Forelimb muscle (tissue), 1 donor: Measurements from ENCODE around the gene STK35. TPM values are rescaled to one million over a fixed set of nuclear protein-coding genes. Genes with fewer than 3 reads are reported as not detected.
"Not testable (repeated sequence)": the region's sequence is repeated elsewhere in the genome, so short reads cannot be mapped to it uniquely, and the experiment has no call there.

Source experiments
- DNase-seq: peaks from one replicate; pipeline ENCODE4 v3.0.0-alpha.2; 2013; ENCODE audit warnings: low read depth
- polyA plus RNA-seq: library from polyadenylated mRNA; unstranded; fragments of 120-200 nt; gene quantifications from one replicate; pipeline ENCODE4 v1.2.1, GENCODE V29; 2013; ENCODE audit not compliant: insufficient read length

The STK35 gene
- polyA plus RNA-seq, 1 donor, result 6.9 TPM

DNA sequence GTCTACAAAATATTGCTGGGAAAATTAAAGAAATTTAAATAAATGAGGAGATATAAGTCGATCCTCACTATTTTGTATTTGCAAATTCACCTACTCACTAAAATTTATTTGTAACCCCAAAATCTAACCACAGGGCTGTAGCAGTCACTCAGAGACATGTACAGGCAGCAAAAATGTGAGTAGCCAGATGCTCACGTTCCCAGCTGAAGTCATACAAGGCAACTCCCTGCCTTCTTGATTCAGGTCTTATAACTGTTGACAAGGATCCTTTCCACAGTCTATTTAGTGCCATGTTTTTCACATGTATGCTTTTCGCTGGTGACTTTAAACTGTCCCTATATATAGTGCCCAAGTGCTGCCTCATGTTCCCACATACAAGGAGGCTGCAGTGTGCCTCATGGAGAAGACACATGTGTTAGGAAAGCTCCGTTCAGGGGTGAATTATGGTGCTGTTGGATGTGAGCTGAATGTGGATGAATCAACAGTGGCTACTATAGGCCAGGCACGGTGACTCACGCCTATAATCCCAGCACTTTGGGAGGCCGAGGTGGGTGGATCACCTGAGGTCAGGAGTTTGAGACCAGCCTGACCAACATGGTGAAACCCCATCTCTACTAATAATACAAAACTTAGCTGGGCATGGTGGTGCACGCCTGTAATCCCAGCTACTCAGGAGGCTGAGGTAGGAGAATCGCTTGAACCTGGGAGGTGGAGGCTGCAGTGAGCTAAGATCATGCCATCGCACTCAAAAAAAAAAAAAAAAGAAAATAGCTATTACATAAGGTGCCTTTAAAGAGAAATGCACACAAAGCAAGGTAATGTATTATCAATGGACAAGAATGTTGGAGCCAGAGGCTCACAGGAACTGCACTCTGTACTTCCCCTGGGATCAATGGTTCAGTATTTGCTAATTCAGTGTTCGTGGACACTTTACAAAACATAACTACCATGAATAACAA is 55.3 kb downstream of the STK35 start:
- no peak for DNase-seq

DNA sequence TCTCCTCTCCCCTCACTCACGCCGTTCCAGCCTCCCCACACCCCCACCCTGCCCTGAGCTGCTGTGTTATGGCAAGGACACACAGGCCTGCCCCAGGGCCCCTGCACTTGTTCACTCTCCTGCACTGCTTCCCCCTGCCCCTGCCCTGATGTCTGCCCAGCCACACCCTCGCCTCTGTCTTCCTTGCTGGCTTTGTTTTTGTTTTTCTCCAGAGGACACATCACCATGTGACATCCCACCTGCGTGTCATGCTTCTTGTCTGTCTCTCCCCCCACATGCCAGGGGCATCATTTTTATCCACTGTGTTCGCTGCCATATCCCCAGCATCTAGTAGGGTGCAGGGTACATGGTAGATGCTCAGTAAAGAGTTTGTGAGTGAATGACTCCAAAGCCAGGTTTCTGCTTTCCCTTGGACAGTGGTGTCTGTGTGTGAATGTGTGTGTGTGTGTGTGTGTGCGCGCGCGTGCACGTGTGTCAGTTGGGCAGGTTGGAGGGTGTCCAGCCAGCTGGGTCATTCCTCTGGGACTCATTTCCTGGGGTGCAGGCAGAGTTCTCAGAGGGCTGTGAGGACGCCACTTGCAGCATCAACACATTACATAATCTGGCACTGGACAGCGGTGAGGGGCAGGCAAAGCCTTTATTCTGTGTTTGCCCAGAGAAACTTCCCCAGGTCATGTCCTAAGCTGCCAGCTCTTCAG is 60.6 kb downstream of the STK35 start:
- DNase-seq, result no peak

DNA sequence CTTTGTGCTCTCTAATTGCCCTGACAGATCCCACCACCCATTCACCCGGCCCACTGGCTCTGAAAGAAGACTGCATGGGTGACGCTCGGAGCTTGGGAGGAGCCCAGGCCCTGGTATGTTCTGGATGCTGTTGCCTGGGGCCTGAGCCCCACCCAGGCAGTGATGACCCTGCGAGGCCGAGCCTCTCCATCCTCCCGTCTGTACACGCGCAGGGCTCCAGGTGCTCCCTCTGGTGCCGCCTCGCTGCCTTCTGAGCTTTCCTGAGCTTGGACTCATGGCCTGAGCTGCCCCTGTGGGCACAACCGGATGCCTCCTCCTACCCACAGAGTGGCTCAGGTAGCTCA is 61.2 kb downstream of the STK35 start:
- DNase-seq, result no peak

DNA sequence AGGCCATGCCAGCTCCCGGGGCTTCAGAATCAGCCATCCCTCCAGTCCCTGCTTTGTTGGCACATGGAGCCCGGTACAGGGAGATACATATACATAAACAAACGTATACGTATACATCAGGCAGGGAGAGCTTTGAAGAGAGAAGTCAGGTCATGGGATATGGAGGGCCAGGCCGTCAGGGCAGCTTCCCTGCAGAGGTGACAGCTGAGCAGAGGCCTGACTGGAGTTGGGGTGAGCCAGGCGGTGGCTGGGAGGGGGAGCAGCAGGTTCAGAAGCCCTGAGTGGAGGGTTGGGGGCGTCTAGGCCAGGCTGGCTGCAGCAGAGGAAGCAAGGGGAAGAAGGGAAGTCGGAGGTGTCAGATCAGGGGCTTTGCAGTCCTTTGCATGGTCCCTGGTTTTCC is 61.7 kb downstream of the STK35 start:
- no peak for DNase-seq

DNA sequence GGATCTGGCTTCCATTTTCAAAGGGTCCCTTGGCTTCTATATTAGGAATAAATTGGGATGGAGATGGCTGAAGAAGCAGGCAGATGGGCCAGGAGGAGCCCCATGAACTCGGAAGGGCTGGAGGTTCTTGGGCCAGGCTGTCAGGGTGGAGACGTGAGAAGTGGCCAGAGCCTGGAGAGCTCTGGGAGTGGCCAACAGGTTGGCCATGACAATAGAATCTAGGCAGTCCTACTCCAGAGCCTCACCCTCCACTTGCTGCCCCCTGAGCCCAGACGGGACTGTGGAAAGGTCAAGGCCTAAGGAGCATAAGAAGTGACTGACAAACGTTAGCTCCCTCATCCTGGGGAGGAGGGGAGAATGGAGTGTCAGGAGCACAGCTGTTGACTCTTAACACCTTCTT is 62.1 kb downstream of the STK35 start:
- no peak for DNase-seq

DNA sequence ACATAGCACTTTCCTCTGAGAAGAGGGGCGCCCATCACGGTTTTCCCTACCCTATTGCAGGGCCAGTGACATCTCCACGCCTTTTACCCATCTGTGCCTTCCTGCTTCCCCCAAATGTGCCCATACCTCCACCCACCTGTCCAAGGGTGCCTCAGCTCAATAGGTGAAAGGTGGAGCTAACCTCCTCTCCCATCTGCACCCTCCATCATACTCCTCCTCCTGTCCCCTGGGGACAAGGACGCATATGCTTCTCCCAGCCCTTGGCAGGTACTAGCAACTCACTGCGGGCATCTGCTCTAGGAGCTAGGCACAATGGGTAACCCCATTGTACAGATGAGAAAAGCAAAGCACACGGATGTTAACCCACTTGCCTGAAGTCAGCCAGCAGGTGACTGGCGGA is 62.8 kb downstream of the STK35 start:
- DNase-seq, result no peak

DNA sequence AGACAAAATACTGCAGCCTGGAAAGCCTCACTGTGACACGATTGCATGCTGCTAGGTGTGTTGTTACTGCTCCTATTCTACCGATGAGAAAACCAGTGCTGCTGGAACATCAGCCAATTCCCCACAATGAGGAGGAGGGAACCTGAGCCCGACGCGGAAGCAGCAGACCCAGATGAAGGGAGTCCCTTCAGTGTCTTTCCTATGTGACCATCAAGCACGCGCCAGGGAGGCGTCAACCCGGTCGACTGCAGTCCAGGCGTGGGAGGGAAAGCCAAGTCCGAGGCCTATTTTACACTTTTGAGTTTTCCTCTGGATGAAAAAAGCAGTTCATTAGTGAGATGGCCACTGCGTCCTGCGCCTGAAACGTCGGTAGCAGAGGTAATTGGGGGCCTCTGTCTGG is 63.3 kb downstream of the STK35 start:
- no peak for DNase-seq

DNA sequence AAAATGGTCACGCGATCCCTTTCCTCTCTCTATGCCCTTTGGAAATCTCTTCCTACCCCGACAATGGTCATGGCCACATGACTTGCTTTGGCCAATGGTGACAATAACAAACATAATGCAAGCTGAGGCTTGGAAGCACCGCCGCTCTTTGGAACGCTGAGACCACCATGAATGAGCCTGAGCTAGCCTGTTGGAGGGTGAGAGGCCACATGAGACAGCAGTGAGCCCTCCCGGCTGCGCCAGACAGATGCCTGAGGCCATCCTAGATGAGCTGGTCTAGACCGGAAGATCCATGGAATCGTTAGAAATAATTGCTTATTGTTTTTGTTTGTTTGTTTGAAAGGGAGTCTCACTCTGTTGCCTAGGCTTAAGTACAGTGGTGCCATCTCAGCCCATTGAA is 64.2 kb downstream of the STK35 start:
- DNase-seq, result no peak

DNA sequence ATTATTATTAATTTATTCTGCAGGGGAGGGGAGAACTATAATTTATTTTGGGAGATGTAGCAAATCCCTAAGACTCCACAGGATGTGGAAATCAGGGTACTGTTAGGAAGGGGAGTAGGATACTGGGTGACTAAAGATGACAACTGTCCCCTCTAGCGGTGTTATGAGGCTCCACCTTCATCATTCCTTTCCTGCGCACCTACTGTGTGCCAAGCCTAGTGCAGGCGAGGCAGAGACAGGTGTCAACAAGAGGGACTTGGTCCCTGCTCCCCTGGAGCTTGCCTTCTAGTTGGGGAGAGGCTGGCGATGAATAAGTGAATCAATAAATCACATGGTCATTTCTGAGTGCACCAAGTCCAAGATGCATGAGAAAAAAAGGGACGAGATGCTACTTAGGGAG is 65.5 kb downstream of the STK35 start:
- no peak for DNase-seq

DNA sequence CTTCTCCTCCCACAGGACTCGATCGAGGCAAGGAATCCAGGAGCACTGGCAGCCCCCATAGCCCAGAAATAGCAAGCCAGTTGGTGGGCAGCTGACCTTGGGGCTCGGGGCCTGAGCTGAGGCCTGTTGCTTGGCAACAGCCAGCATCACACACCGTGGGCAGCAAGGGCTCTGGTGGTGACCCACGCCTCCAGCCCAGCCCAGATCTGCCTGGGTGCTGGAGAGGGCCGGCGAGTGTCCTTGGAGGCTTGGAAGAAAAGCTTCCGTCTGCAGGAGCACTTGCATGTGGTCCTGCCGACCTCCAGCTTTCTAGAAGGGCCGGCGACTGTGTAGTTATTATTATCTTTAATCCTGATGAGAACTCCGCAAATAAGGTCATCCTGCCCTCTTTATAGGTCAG is 67.3 kb downstream of the STK35 start:
- no peak for DNase-seq

DNA sequence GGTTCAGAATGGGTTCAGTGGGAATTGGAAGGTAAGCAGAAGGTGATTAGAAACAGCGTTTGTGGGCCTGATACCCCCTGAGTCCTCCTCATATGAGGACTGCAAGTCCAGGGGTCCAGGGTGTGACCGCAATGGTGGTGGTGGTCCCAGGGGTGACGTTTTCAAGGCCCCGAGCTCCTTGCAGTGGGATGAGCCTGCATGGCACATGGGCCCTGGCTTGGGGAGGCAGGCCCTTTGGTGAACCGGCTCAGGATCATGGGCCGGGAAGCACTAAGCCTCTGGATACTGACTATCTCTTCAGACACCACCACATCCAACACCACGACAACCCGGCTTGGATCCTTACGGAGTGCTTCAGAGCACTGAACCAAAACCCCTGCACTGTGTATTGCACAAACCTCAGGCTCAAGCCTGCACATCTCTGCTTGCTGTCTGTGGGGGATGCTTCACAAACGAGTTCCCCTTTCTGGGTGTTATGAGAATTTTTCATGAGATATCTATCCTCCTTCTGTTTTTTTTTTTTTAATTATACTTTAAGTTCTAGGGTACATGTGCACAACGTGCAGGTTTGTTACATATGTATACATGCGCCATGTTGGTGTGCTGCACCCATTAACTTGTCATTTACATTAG is 67.9 kb downstream of the STK35 start:
- no peak for DNase-seq

DNA sequence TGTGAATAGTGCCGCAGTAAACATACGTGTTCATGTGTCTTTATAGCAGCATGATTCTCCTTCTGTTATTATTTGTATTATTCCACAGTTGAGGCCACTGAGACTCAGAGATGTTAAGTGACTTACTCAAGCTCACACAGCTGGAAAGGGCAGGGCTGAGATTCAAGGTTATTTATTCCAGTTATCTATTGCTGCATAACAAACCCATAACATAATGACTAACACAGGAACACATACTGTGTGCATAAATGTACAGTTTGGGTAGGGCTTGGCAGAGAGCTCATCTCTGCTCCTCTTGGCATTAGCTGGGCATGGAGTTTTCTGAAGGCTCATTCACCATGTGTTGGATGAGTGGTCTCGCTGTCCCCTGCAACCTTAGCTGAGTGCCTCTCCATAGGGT is 68.8 kb downstream of the STK35 start:
- no peak for DNase-seq

DNA sequence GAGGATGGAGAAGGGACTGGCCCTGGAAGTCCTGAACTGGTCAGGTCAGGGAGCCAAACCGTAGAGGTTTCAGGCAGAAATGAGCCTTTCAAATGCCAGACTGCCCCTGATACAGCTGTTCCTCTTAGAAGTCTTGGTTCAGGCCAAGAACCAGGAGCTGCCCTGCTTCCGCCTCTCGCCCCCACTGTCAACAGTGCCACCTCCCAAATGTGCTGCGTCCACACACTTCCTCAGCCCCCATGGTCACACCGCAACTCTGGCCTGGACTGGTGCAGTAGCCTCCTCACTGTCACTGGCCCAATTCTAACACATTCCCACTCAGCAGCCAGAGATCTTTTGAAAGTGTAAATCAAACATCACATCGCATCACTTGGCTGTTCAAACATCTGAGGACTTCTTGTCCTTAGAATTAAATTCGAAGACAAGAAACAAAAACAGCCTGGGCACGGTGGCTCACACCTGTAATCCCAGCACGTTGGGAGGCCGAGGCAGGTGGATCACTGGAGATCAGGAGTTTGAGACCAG is 69.7 kb downstream of the STK35 start:
- DNase-seq, result no peak

DNA sequence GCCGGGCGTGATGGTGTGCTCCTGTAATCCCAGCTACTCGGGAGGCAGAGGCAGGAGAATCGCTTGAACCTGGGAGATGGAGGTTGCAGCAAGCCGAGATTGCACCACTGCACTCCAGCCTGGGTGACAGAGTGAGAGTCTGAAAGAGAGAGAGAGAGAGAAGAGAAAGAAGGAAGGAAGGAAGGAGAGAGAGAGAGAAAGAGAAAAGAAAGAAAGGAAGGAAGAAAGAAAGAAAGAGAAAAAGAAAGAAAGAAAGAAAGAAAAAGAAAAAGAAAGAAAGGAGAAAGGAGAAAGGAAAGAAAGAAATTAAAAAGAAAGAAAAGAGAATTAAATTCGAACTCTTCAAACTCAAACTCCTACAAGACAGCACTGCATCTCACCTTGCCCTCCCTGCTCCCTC is 70.2 kb downstream of the STK35 start:
- DNase-seq, result not testable (repeated sequence)

DNA sequence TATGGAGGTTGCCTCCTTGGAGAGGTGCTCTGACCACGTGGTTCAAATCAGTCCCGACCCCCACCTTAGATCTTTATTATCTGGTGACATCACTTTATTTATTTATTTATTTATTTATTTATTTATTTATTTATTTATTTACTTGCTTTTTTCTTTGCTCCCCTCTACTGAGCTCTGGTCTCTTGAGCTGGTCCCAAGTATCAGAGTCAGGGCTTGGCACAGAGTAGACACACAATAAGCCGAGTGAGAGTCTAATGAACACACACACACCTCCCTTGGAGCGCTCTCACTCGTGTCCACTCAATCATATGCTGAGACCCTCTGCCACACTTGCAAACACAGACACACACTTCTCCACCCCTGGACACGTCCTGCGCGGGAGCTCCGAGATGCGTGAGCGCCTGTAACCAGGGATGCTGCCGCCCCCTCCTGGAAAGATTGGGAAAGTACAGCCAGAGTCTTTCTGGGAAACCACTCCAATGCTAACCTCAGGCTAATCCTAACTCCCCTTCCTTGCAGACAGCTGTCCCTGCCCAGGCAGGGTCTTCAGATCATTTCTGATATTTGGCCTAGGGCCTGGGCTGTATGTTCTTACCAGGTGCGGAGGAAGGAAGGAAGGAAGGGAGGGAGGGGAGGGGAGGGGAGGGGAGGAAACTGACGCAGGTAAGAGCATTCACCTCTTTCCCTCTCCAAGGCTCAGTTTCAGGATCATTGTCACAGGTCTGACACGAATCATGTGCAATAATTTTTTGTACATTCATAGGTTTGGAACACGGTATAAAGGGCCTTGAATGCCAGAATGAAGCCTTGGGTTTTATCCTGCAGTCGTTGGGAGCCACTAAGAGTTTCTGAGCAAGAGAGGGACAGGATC is 70.9 kb downstream of the STK35 start:
- DNase-seq, result no peak

DNA sequence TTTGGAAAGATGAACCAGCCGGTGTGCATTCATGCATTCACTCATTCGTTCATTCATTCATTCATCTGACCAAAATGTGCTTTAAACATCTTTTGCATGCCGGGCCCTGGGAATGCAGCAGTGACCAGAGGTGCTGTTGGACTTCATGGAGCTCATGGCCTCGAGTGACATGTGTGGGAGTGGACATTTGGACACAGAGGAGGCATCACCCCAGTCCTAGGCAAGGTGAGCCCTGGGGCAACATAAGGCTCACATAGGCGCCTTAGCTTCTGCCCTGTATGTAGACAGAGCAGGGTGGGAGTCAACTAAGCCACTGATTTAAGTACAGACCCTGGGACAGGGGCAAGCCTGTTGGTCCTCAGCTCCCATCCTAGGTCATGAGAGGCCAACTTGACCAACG is 71.6 kb downstream of the STK35 start:
- DNase-seq, result no peak

DNA sequence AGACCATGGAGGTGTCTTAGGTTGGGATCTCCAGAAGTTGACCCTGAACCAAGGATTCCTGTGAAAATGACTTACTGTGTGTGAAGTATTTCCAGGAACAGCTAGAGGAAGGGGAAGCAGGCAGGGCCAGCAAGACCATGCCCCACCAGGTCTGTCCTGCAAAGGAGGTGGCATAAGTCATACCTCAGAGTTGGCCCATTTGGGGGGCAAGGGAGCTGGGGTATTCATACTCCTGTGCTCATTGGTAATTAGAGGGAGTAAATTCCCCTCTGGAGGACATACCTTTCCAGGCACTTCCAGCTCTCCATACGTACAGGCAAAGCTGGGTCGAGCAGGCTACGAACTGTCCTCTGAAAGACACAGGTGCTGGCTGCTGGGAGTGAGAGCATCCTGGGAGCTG is 72.4 kb downstream of the STK35 start:
- no peak for DNase-seq

DNA sequence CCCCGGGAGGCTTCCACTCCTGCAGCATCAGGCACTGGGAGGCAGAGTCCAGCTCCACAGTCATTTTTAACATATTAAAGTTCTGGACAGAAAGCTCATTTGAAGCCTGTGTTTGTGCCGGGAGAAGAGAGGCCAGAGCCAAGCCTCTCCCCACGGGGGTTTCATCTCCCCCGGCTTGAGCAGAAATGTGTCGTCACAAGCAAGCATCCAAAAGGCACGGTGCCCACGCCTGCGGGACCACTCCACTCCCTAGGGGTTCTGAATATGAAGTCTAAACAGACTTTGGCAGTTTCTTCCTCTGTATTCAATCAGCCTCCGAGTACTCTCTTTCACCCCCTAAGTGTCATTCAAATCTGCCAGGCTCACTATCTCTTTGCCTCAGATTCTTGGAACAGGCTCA is 75.3 kb downstream of the STK35 start:
- DNase-seq, result no peak

DNA sequence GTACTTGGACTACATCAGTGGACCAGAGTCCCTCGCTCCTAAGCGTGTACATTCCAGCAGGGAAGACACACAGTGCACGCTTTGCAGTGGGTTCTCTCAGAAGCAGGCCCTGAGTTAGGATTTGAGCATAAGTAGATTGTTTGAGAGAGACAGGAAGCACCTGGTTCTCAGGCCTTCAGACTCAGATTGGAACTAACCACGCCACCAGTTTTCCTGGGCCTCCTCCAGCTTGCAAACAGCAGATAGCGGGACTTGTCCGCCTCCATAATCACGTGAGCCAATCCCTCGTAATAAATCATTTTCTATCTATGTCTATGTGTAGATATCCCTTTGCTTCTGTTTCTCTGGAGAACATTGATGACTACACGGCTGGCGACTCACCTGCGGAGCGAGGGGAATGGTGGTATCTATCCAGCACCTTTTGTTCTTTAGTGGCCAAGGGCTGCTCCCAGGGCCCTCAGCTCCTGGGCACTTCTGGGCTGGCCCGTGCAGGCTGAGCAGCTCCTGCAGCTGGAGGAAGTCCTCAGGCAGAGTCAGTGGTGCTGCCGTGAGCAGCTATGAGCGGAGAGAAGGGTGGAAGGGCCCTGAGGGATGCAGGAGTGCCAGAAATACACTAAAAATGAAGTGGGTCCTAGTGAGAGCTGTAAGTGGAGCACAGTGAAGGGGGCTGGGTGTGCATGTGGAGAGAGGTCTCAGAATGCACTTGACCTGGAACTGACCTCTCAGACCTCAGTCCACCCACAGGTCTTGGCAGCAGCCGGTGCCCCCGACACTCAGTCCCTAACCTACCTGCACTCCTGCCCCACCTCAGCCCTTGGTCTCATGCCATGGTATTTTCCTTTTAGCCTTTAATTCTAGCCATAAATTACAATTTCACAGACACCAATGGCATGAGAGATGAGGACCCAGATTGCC is 76.9 kb downstream of the STK35 start:
- DNase-seq, result no peak

DNA sequence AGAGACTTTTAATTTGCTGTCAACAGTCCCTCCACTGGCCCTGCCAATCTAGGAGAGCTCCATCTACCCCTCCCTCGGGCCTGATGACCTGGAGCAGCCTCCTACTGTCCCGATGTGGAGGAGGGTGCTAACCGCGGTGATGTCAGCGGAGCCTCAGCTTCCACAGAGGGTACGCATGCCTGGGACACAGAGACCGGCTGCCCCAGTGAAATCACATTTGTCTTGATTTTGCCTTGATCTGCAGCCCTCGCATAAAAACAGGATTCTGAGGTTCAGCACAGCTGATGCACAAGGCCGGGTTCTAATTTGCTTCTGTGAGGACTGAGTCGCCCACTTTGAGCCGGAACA is 77.6 kb downstream of the STK35 start:
- no peak for DNase-seq

DNA sequence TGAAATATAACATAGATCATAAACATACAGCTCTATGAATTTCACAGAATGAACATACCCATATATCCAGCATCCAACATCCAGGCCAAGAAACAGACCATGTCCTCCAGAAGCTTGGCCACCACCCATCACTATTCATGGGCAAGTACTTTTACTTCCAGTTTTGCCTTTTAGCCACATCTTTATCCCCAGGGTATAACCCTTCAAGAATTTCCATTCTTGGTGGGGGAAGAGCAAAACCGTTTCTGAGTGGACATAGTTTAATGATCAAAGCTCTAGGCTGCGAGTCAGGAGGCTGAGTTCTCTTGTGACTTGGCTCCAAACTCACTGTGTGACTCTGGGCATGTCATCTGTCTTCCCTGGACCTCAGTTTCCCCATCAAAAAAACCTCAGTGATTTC is 78.3 kb downstream of the STK35 start:
- no peak for DNase-seq
